ENCODE data around the gene BRPF3. TPM values are rescaled to one million over a fixed set of nuclear protein-coding genes. Genes with fewer than 3 reads are reported as not detected.

BRPF3 gene
- total RNA-seq, 1 experiment from 2014 or later = 30.4 TPM

- TF ChIP-seq ZNF138 (CRISPR knock-in tag; conservative IDR thresholded peaks at IDR 0.05) (no peak), ELF4 (CRISPR knock-in tag; IDR thresholded peaks at IDR 0.05; ENCODE audit: low read depth) (no peak), PRRX2 (CRISPR knock-in tag; IDR thresholded peaks at IDR 0.05) (no peak)
These were observed 9.1 kb upstream of the BRPF3 start (continued) for GRCh38 chr6:36187446-36187845.

DNA sequence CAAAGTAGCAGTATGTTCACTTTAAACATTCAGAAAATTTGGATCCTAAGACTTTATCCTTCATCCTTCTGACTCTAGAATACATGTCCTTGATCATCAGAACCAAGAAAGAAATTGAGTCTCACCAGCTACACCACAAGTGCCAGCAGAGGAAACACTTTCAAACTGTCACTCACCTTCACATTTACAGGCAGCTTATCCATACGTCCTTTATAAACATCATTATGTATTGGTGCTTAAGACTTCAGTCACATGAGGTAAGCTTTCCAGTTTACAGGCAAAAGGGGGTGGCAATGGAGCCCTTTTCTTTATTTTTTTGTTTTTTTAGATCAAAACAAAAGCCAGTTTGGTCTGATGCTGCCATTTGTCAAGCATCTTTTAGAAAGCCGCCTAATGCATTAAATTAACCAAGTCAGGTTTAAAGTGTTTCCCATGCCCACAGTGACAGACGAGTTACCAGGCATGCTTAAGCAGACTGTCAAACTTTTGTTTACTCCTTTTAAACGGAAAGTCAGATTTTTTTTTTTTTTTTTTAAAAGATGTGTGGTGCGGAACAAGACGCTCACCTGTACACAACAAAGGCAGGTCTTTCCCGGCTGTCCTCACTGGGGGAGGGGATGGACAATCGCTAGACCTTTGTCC is 952 bp upstream of the BRPF3 start:
- peak overlapping the region; percentile 77 for H3K4me3 Mint-ChIP-seq
- ChIA-PET POLR2A (no interaction called here), CTCF (interaction anchor here (0.8 to 1.8 kb wide), 6 partner anchors 56 to 168 kb away, joined by 3 to 15 read pairs (median 4); partner anchors contain the start of genes MAPK13 and MAPK14)
- no peak for DNase-seq (ENCODE audit: low spot score)
- H3K27ac Mint-ChIP-seq = no peak overlapping the region; the same call in 1 of the 2 replicates
- no peaks in the 10 kb centered on the region for H3K9me3 Mint-ChIP-seq
- peaks cover 9% of the 10 kb centered on the region for H3K36me3 Mint-ChIP-seq
- no peak for ATAC-seq
- TF ChIP-seq TCF7 (CRISPR knock-in tag; IDR thresholded peaks at IDR 0.05; ENCODE audit: low read depth) (no peak), CBFB (CRISPR knock-in tag; IDR thresholded peaks at IDR 0.05; ENCODE audit: low read depth) (no peak), E2F5 (CRISPR knock-in tag; IDR thresholded peaks at IDR 0.05) (no peak), HMGA2 (CRISPR knock-in tag; IDR thresholded peaks at IDR 0.05) (no peak), ARID4B (CRISPR knock-in tag; IDR thresholded peaks at IDR 0.05; ENCODE audit: borderline replicate concordance) (no peak), SOX15 (CRISPR knock-in tag; IDR thresholded peaks at IDR 0.05) (no peak), ZNF425 (CRISPR knock-in tag; conservative IDR thresholded peaks at IDR 0.05) (no peak), MYBL2 (CRISPR knock-in tag; IDR thresholded peaks at IDR 0.05) (no peak), ESRRA (CRISPR knock-in tag; IDR thresholded peaks at IDR 0.05; ENCODE audit: borderline replicate concordance) (no peak), JUN (CRISPR knock-in tag; IDR thresholded peaks at IDR 0.05) (no peak), ZNF121 (CRISPR knock-in tag; IDR thresholded peaks at IDR 0.05) (no peak), ETV6 (CRISPR knock-in tag; IDR thresholded peaks at IDR 0.05) (no peak), RELA (CRISPR knock-in tag; IDR thresholded peaks at IDR 0.05; ENCODE audit: borderline replicate concordance) (no peak), ZNF416 (CRISPR knock-in tag; IDR thresholded peaks at IDR 0.05) (no peak), GRHL2 (CRISPR knock-in tag; IDR thresholded peaks at IDR 0.05; ENCODE audit: insufficient replicate concordance, severe bottlenecking) (no peak), ZMAT4 (CRISPR knock-in tag; IDR thresholded peaks at IDR 0.05) (no peak)
- TF ChIP-seq, protein P1, sequence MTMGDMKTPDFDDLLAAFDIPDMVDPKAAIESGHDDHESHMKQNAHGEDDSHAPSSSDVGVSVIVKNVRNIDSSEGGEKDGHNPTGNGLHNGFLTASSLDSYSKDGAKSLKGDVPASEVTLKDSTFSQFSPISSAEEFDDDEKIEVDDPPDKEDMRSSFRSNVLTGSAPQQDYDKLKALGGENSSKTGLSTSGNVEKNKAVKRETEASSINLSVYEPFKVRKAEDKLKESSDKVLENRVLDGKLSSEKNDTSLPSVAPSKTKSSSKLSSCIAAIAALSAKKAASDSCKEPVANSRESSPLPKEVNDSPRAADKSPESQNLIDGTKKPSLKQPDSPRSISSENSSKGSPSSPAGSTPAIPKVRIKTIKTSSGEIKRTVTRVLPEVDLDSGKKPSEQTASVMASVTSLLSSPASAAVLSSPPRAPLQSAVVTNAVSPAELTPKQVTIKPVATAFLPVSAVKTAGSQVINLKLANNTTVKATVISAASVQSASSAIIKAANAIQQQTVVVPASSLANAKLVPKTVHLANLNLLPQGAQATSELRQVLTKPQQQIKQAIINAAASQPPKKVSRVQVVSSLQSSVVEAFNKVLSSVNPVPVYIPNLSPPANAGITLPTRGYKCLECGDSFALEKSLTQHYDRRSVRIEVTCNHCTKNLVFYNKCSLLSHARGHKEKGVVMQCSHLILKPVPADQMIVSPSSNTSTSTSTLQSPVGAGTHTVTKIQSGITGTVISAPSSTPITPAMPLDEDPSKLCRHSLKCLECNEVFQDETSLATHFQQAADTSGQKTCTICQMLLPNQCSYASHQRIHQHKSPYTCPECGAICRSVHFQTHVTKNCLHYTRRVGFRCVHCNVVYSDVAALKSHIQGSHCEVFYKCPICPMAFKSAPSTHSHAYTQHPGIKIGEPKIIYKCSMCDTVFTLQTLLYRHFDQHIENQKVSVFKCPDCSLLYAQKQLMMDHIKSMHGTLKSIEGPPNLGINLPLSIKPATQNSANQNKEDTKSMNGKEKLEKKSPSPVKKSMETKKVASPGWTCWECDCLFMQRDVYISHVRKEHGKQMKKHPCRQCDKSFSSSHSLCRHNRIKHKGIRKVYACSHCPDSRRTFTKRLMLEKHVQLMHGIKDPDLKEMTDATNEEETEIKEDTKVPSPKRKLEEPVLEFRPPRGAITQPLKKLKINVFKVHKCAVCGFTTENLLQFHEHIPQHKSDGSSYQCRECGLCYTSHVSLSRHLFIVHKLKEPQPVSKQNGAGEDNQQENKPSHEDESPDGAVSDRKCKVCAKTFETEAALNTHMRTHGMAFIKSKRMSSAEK (CRISPR knock-in tag; IDR thresholded peaks at IDR 0.05; ENCODE audit: borderline replicate concordance) = no peak
- TF ChIP-seq, protein P2, sequence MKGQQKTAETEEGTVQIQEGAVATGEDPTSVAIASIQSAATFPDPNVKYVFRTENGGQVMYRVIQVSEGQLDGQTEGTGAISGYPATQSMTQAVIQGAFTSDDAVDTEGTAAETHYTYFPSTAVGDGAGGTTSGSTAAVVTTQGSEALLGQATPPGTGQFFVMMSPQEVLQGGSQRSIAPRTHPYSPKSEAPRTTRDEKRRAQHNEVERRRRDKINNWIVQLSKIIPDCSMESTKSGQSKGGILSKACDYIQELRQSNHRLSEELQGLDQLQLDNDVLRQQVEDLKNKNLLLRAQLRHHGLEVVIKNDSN (CRISPR knock-in tag; IDR thresholded peaks at IDR 0.05) = no peak
- peaks cover 25% of the 10 kb centered on the region for H3K4me1 Mint-ChIP-seq
- no peaks in the 10 kb centered on the region; the same call in 1 of the 2 replicates for H3K27me3 Mint-ChIP-seq (ENCODE audit: low read depth)

All from WTC11 (cell line).